Measurements from ENCODE around the gene RPS15. TPM values are rescaled to one million over a fixed set of nuclear protein-coding genes. Genes with fewer than 3 reads are reported as not detected.
A peak's percentile ranks its signal among the peaks of the same experiment; 100 is the strongest.

Gene RPS15
- total RNA-seq, 2 donors from 2014 or later, result 1,653 to 1,678 TPM

DNA sequence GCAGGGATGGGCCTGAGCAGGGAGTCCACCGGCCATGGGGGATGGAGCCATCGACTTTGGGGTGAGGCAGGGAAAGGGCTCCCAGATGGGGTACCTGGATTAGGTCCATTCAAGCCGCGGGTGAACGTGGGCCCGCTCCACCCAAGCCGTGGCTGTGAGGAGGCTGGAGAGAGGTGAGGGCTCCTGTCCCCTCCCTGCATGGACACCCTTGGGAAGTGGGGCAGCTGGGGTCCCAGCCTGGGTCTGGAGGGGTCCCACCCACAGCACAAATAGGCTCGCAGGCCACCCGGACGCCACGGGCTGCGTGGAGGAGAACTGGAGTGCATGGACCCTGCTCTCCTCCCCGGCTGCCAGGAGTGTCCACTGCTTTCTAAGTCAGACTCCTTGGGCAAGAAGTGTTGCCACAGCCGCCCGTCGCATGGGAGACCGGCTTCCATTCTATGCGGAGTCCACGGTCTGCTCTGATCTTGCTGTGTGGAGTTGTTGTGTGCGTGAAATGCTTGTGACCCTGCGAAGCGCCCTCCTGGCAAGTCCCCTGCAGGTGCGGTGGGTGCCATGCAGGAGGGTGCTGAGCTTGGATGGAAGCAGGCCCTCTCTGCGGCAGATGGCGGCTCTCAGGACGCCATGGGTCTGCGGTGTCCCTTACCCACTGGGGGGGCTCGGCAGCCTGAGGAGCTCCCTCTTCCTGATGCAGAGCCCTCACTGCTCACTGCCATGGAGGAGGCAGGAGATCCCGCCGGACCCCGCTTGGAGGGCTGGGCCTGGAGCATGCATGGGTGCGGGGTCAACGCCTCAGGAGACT, 28.8 kb upstream of the RPS15 start:
- peaks cover 2% of the 10 kb centered on the region for H3K36me3 Mint-ChIP-seq (ENCODE audit: low read depth)
- DNase-seq, result no peak

DNA sequence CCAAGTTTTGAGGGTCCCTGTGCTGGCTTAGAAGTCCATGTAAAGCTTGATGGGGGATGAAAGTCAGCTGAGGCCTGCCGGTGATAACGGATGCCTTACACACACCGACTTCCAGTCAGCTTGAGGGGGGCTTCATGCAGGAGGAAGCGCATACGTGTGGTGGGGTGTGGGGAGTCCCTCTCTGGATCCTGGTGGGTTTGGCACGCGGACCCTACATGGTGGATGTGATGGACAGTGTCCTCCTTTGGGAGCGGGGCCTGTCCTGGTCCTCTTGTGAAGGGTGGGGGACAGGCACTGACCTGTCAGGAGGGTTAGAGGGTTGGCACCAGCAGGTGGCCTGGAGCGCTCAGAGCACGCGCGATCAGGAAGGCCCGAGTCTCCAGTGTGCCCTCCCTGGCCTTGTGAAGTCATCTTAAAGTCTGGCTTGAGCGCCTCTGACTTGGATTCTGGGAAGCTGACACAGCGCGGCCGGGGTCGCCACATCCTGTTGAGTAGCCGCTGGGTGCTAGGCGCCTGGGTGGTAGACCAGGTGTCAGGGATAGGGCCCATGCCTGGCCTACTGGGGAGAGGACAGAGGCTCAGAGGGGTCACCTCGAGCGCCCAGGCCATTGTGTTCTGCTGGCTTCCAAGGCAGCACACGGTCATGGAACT, 27.9 kb upstream of the RPS15 start:
- Mint-ChIP-seq H3K27ac (peak overlapping the region; percentile 96), H3K27me3 (no peaks in the 10 kb centered on the region), H3K4me1 (peaks cover 47% of the 10 kb centered on the region), H3K36me3 (ENCODE audit: low read depth) (peaks cover 2% of the 10 kb centered on the region), H3K4me3 (peak overlapping the region; percentile 94)
- H3K9me3 ChIP-seq (ENCODE audit: control insufficient read depth, low read length, poor library complexity, severe bottlenecking), result no peaks in the 10 kb centered on the region
- DNase-seq, result no peak
- ATAC-seq, result no peak

More for the DNA sequence above, 28.8 kb upstream of the RPS15 start:
- peaks cover 45% of the 10 kb centered on the region for H3K4me1 Mint-ChIP-seq
- peak overlapping the region; percentile 96 for H3K27ac Mint-ChIP-seq
- H3K9me3 ChIP-seq (ENCODE audit: control insufficient read depth, low read length, poor library complexity, severe bottlenecking), result no peaks in the 10 kb centered on the region
- no peaks in the 10 kb centered on the region for H3K27me3 Mint-ChIP-seq
- H3K4me3 Mint-ChIP-seq, result peak overlapping the region; percentile 94
- ATAC-seq, result no peak

DNA sequence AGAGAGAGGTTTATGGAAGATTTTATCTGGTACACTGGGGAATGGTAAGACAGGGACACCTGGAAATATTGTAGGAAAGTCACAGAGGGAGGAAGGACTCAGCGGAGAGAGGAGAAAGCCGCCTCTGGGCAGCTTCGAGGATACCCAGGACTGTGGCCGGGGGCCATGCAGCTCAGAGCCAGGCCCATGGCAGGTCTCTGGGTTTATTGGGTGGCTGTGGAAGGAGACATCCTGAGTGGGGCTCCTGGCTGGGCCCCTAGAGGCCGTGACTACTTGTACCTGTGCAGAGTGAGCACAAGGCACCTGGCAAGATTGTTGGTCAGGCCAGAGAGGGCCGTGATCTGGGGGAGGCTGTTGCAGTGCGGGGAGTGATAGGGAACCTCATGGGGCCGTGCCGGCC, 27.4 kb upstream of the RPS15 start:
- H3K36me3 Mint-ChIP-seq (ENCODE audit: low read depth), result peaks cover 2% of the 10 kb centered on the region
- H3K27me3 Mint-ChIP-seq, result no peaks in the 10 kb centered on the region
- no peak for DNase-seq
- H3K27ac Mint-ChIP-seq, result peak overlapping the region; percentile 96
- H3K4me3 Mint-ChIP-seq, result peak overlapping the region; percentile 94
- no peaks in the 10 kb centered on the region for H3K9me3 ChIP-seq (ENCODE audit: control insufficient read depth, low read length, poor library complexity, severe bottlenecking)
- H3K4me1 Mint-ChIP-seq, result peaks cover 53% of the 10 kb centered on the region
- no peak for ATAC-seq

DNA sequence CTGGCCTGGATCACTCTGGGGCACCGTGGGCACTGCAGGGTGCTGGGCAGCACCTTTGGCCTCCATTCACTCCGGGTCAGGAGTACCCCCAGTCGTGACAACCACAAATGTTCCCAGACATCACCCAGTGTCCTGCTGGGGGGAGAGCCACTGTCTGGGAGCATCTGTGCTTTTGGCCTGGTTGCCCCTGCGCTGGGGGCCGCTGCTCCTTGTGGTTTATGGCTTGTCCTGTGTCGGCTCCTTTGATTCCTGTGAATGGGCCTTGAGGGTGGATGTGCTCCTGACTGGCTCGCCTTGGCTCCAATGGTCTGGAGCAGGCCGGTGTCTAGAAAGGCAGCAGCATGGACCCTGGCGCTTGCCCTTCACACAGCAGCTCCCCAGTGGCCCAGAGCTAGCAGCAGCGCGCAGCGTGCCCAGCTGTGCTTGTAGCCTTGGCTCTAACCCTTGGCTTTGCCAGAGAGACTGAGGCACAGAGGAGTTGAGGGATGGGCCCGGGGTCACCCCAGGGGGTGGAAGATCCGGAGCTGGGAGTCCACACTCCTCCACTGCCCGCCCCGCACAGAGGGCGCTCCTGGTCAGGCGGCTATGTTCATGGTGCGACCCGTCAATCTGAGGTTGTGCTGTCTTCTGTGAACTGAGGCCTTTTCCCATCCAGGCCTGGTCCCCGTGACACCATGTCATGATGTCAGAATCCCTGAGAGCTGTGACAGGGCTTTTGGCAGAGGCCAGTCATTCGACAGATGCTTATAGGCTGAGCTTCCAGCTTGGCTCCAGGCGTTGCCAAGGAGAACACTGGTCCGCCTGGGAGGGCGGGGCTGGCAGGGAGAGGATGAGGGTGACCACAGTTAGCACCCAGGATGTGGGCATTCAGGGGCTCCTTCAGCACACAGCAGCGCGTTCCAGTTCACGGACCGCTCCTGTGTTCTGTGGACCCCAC, 26.7 kb upstream of the RPS15 start:
- Mint-ChIP-seq H3K27ac (peak overlapping the region; percentile 96), H3K4me1 (peaks cover 57% of the 10 kb centered on the region), H3K36me3 (ENCODE audit: low read depth) (peaks cover 2% of the 10 kb centered on the region), H3K27me3 (no peaks in the 10 kb centered on the region), H3K4me3 (peak overlapping the region; percentile 94)
- H3K9me3 ChIP-seq (ENCODE audit: control insufficient read depth, low read length, poor library complexity, severe bottlenecking), result no peaks in the 10 kb centered on the region
- ATAC-seq, result no peak
- DNase-seq, result no peak

DNA sequence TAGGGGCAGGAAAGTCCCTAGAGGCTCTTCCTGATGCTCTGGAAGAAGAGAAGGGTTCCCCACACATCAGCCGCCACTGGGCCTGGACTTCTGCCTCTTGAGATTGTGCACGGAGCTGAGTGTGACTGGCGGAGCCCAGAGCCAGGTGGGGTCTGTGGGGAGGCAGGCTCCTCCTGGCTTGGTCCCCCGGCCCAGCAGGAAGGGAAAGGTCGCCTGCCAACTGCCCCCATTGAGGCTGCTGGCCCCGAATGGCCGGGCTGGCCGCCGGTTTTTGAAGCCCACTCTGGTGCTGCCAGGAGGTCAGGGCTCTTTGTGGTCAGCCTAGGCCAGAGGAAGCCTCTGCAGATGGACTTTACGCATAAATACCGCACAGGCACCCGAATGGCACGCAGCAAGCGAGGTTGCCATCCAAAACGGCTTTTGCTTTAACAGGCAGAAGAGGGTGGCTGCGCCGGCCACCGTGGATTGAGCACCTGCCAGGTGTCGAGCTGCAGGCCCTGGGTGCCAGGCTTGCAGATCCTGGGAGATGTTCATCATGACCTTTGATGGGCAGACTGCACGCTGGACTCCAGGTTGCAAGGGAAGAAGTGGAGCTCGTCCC, 25.8 kb upstream of the RPS15 start:
- Mint-ChIP-seq H3K4me1 (peaks cover 62% of the 10 kb centered on the region), H3K27ac (peak overlapping the region; percentile 96), H3K4me3 (peak overlapping the region; percentile 94), H3K36me3 (ENCODE audit: low read depth) (peaks cover 2% of the 10 kb centered on the region), H3K27me3 (no peaks in the 10 kb centered on the region)
- DNase-seq (no peak), ATAC-seq (no peak)
- no peaks in the 10 kb centered on the region for H3K9me3 ChIP-seq (ENCODE audit: control insufficient read depth, low read length, poor library complexity, severe bottlenecking)

DNA sequence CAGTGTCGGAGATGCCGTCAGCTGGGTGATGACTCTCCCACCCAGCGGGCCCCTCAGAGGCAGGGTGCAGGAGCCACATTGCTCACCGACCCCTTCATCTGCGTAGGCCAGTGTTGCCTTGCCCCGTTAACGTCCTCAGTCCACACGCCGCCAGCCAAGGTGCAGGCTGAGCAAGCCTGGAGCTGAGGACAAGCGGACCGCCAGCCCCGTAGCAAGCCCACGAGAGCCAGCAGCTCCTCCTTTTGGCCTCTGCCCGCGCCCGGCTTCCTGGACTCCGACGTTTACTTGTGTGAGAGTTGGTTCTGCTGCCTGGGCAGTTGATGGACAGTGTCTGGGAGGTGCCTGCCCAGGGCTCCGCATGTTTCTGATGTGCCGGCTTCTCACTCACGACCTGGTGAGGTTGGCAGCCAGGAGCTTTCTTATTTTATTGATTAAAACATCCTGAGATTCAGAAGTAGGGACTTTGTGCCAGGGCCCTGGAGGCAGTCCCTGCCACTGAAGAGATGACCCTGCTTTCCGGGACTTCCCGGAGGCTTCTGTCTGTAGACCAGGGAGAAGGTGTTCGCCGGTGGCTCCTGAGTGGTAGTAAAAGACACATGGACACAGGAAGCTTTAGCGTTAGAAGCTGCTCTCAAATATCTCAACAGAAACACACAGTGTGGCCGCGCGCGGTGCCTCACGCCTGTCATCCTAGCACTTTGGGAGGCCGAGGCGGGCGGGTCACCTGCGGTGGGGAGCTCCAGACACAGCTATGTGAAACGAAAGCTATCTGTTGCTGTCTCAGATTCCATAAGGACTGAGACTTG, 25.0 kb upstream of the RPS15 start:
- H3K36me3 Mint-ChIP-seq (ENCODE audit: low read depth), result peaks cover 2% of the 10 kb centered on the region
- H3K27me3 Mint-ChIP-seq, result no peaks in the 10 kb centered on the region
- DNase-seq, result no peak
- H3K27ac Mint-ChIP-seq, result peak overlapping the region; percentile 68
- no peaks in the 10 kb centered on the region for H3K9me3 ChIP-seq (ENCODE audit: control insufficient read depth, low read length, poor library complexity, severe bottlenecking)
- H3K4me3 Mint-ChIP-seq, result peak overlapping the region; percentile 70
- peaks cover 64% of the 10 kb centered on the region for H3K4me1 Mint-ChIP-seq
- no peak for ATAC-seq

DNA sequence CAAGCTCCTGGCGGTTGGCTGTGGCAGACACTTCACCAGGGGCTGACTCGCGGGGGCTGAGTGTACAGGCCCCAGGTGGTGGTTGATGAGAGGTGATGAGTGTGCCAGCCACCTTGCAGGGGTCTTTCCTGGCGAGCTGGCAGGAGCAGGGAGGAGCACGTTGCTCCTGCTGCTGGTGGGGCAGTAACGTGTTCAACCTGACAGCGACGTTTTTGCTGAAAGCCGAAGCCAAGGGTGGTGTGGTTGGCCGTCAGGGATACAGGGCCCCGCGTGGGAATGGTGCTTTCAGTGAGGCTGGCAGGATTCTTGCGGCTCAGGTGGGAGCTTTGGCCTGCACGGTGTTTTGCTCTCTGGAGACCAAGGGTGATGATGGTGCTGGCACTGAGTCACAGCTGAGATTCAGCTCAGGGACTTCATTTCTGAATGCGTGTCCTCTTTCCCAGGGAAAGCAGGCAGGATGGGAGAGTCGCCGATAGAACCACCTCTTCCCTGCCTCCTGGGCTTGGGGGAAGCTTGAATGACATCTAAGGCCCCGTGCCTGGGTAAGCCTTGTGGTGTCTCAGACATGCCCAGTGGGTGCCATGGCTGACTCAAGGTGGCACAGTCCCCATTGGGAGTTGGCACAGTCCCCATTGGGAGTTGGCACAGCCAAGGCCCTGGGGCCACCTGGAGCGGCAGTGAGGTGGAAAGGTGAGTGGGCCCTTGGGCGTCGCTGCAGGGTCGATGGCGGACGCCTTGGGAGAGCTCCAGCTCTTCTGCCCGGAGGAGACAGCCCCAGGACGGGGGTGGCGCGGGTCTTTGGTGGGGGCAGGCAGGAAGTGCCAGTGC, 22.0 kb upstream of the RPS15 start:
- Mint-ChIP-seq H3K4me3 (peak overlapping the region; percentile 86), H3K27ac (peak overlapping the region; percentile 90), H3K27me3 (no peaks in the 10 kb centered on the region), H3K36me3 (ENCODE audit: low read depth) (no peaks in the 10 kb centered on the region), H3K4me1 (peaks cover 43% of the 10 kb centered on the region)
- no peaks in the 10 kb centered on the region for H3K9me3 ChIP-seq (ENCODE audit: control insufficient read depth, low read length, poor library complexity, severe bottlenecking)
- DNase-seq (no peak), ATAC-seq (no peak)

DNA sequence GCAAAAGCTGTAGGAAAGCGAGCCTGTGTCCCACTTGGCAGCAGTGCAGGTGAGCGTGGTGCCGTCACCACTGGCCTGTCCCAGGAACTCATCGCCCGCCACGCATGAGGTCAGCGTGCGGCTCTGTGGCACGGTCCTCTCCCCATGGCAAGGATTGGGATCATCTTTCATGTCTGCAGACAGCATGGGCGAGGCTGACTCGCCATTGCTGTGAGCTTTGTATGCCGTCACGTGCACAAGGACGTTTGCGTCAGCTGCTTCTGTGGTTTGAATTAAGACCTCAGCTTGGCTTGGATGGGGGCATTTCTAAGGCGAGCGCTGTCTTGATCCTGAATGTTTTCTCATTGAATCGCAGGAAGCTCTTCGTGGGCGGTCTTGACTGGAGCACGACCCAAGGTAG, 21.1 kb upstream of the RPS15 start:
- no peaks in the 10 kb centered on the region for H3K9me3 ChIP-seq (ENCODE audit: control insufficient read depth, low read length, poor library complexity, severe bottlenecking)
- Mint-ChIP-seq H3K27ac (peak overlapping the region; percentile 8), H3K27me3 (no peaks in the 10 kb centered on the region), H3K4me1 (peaks cover 37% of the 10 kb centered on the region), H3K4me3 (peak overlapping the region; percentile 66), H3K36me3 (ENCODE audit: low read depth) (no peaks in the 10 kb centered on the region)
- ATAC-seq (no peak), DNase-seq (no peak)

DNA sequence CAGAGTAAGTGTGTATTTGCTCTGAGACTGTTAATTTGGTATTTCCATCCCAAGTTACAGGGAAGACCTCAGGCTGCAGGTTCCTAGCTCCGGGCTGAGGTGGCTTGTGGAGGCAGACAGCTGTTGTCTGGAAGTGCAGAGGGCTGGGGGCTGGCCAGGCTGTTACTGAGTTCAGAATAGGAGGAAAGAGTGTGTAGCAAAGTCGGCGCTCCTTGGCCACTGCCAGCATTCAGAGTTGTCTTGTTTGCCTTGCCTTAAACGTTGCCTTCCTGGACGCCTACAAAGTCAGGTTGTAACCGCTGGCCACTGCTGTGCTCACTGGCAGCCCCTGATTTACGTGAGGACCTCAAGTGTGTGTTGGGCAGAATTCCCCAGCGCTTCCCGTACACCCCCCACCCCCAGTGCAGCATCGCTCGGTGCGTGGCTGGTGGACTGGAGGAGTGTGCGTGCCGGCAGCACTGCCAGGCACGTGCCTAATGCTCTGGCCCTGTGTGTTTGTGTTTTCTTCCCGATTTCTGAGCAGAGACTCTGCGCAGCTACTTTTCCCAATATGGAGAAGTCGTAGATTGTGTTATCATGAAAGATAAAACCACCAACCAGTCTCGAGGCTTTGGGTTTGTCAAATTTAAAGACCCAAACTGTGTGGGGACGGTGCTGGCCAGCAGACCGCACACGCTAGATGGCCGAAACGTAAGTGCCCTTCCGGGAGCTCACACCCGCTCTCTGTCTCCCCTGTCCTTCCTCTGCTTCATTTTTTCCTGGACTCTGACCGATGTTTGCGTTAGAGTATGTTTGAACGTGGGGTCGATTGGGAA, 20.3 kb upstream of the RPS15 start:
- H3K4me3 Mint-ChIP-seq, result peak overlapping the region; percentile 66

DNA sequence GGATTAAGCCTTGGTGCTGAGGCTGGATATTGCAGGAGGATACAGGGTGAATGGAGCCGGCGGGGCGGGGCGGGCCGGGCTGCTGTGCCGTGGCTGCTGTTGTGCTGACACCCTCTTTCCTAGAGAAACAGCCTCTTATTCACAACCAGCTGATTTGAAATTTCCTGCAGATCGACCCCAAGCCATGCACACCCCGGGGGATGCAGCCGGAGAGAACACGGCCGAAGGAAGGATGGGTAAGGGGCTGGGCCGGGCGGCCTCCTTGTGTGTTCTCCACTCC, 19.8 kb upstream of the RPS15 start:
- H3K27me3 Mint-ChIP-seq, result no peaks in the 10 kb centered on the region
- ATAC-seq (no peak), DNase-seq (no peak)
- peak overlapping the region; percentile 31 for H3K4me3 Mint-ChIP-seq
- peaks cover 7% of the 10 kb centered on the region for H3K36me3 Mint-ChIP-seq (ENCODE audit: low read depth)
- H3K4me1 Mint-ChIP-seq, result peaks cover 27% of the 10 kb centered on the region
- no peaks in the 10 kb centered on the region for H3K9me3 ChIP-seq (ENCODE audit: control insufficient read depth, low read length, poor library complexity, severe bottlenecking)
- no peak overlapping the region for H3K27ac Mint-ChIP-seq

More for the DNA sequence above, 20.3 kb upstream of the RPS15 start:
- no peaks in the 10 kb centered on the region for H3K9me3 ChIP-seq (ENCODE audit: control insufficient read depth, low read length, poor library complexity, severe bottlenecking)
- H3K27ac Mint-ChIP-seq, result no peak overlapping the region
- H3K4me1 Mint-ChIP-seq, result peaks cover 30% of the 10 kb centered on the region
- peaks cover 3% of the 10 kb centered on the region for H3K36me3 Mint-ChIP-seq (ENCODE audit: low read depth)
- DNase-seq, result no peak
- ATAC-seq, result no peak
- H3K27me3 Mint-ChIP-seq, result no peaks in the 10 kb centered on the region

Data from T-helper 17 cell (primary cell).